Peyer's patch (tissue), 4 donors: Measurements from ENCODE around the gene ATMIN.

Experiments
- CTCF ChIP-seq, 6 experiments: fragments of 450-650 bp in 4 of 6; fragments of 200-600 bp in 2 of 6; sonication (generic) in 1 of 6; IDR thresholded peaks; one replicate each; pipeline ENCODE4 v1.5.1; 2017 to 2019; ENCODE audit warnings: antibody characterized with exemption in 6 of 6, mild to moderate bottlenecking in 3 of 6, moderate library complexity in 1 of 6
- POLR2A ChIP-seq, 2 donors: fragments of 450-650 bp; IDR thresholded peaks; one replicate each; pipeline ENCODE4 v1.5.1; 2017; ENCODE audit warnings: antibody characterized with exemption in 2 of 2, mild to moderate bottlenecking in 2 of 2, moderate library complexity in 2 of 2

- TF ChIP-seq CTCF (IDR thresholded peaks at IDR 0.05) (no peak), POLR2A (IDR thresholded peaks at IDR 0.05) (no peak)
These were observed 38.1 kb downstream of the ATMIN start for GRCh38 chr16:81073560-81074330.
